K562 (cell line): Measurements from ENCODE around the gene DTHD1. TPM values are rescaled to one million over a fixed set of nuclear protein-coding genes. Genes with fewer than 3 reads are reported as not detected.

Experiments used
- NCOR1 ChIP-seq: fragments of 450-650 bp; IDR thresholded peaks from 2 replicates; pipeline ENCODE4 v1.6.1; 2016; ENCODE audit warnings: mild to moderate bottlenecking, moderate library complexity
- REST ChIP-seq, 2 experiments: fragments of 450-650 bp; formaldehyde crosslinking in 1 of 2; IDR thresholded peaks; 2 replicates each; pipeline versions ENCODE4 v1.4.0 to v1.6.1; 2014 to 2020; ENCODE audit warnings: mild to moderate bottlenecking in 2 of 2, borderline replicate concordance in 1 of 2, low read depth in 1 of 2
- polyA plus RNA-seq, 8 experiments: library from polyadenylated mRNA; depleted of rRNA in 4 of 8; stranded (reverse) in 5 of 8; unstranded in 3 of 8; fragments of >200 nt; fragmentation: Nextera tagmentation in 2 of 8; fragmentation: Illumina TruSeq in 1 of 8; extraction: Ambion mirVana in 2 of 8; extraction: Trizol in 1 of 8; gene quantifications; 2 replicates each; pipeline versions ENCODE4 v1.2.1 to v1.2.3, GENCODE V29; 2011 to 2014; ENCODE audit warnings: inconsistent platforms in 1 of 8, missing spikeins in 1 of 8
- total RNA-seq, 7 experiments: library from RNA; depleted of rRNA in 6 of 7; stranded (reverse); fragments of >200 nt in 6 of 7; fragmentation: Illumina TruSeq in 2 of 7; extraction: Trizol in 2 of 7; gene quantifications; 2 replicates each; pipeline versions ENCODE4 v1.2.1 to v1.2.3, GENCODE V29; 2011 to 2021; ENCODE audit warnings: low replicate concordance in 1 of 7

Gene DTHD1
- total and polyA plus RNA-seq, 9 of the 15 experiments (the other 6 are each of a cell fraction or from before 2014, with no cell fraction given): not detected

- TF ChIP-seq REST (IDR thresholded peaks at IDR 0.05; ENCODE audit: borderline replicate concordance): no peak
- TF ChIP-seq REST (CRISPR knock-in tag; IDR thresholded peaks at IDR 0.05; ENCODE audit: low read depth): no peak
- TF ChIP-seq NCOR1: no peak
Observed at GRCh38 chr4:36330796-36331195, 49.4 kb downstream of the DTHD1 start (continued).
